ENCODE data around the gene GTSF1L. TPM values are rescaled to one million over a fixed set of nuclear protein-coding genes. Genes with fewer than 3 reads are reported as not detected.
A peak's percentile ranks its signal among the peaks of the same experiment; 100 is the strongest.

GTSF1L gene
- total RNA-seq, 4 donors from 2014 or later = not detected

- peak overlapping the region; percentile 79 to 84 (median 80) for H3K27ac ChIP-seq (replicated peaks in 1 of 4)
- H3K9me3 ChIP-seq = no peaks in the 10 kb centered on the region
- H3K4me3 ChIP-seq = no peak overlapping the region
- intact Hi-C loops (cut with DNase I) = loop anchor here (1.0 to 10.0 kb wide), 3 partner anchors 165 to 447 kb away; partner anchors contain the start of gene TOX2
- 16% methylated on average over 12 of the region's 23 CpGs for WGBS
- peaks cover 0 to 17% (median 0%) of the 10 kb centered on the region in 4 donors for H3K27me3 ChIP-seq
- peaks cover 6 to 34% (median 30%) of the 10 kb centered on the region in 4 donors for H3K4me1 ChIP-seq
- H3K36me3 ChIP-seq = no peaks in the 10 kb centered on the region
- TF ChIP-seq, protein P1, sequence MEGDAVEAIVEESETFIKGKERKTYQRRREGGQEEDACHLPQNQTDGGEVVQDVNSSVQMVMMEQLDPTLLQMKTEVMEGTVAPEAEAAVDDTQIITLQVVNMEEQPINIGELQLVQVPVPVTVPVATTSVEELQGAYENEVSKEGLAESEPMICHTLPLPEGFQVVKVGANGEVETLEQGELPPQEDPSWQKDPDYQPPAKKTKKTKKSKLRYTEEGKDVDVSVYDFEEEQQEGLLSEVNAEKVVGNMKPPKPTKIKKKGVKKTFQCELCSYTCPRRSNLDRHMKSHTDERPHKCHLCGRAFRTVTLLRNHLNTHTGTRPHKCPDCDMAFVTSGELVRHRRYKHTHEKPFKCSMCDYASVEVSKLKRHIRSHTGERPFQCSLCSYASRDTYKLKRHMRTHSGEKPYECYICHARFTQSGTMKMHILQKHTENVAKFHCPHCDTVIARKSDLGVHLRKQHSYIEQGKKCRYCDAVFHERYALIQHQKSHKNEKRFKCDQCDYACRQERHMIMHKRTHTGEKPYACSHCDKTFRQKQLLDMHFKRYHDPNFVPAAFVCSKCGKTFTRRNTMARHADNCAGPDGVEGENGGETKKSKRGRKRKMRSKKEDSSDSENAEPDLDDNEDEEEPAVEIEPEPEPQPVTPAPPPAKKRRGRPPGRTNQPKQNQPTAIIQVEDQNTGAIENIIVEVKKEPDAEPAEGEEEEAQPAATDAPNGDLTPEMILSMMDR (IDR thresholded peaks at IDR 0.05) = peak in 2 of 3 experiments; percentile 99
- TF ChIP-seq POLR2AphosphoS5 (IDR thresholded peaks at IDR 0.05) (peak in 1 of 2 donors; percentile 30), EP300 (IDR thresholded peaks at IDR 0.05) (no peak), POLR2A (IDR thresholded peaks at IDR 0.05; ENCODE audit: low read depth) (no peak)
- DNase-seq (ENCODE audit: extremely low spot score) = peak; percentile 94
Observed at GRCh38 chr20:43749734-43750294, 23.0 kb upstream of the GTSF1L start.

DNA sequence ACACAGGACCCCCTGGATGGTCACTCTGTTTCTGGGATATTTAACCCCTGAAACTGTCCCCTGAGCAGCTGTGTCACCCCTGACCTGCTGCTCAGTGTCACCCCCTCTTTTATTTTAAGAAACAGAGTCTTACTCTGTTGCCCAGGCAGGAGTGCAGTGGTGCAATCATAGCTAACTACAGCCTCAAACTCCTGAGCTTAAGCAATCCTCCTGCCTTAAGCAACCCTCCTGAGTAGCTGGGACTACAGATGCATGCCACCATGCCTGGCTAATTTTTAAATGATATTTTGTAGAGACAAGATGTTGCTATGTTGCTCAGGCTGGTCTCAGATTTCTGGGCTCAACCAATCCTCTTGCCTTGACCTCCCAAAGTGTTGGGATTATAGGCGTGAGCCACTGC lies 21.5 kb upstream of the GTSF1L start:
- intact Hi-C loops (cut with DNase I) = no loop called here
- peaks cover 0 to 28% (median 0%) of the 10 kb centered on the region in 4 donors for H3K27me3 ChIP-seq
- no peaks in the 10 kb centered on the region for H3K36me3 ChIP-seq
- H3K9me3 ChIP-seq = no peaks in the 10 kb centered on the region
- H3K4me1 ChIP-seq = peaks cover 6 to 34% (median 30%) of the 10 kb centered on the region in 4 donors
- no peak for TF ChIP-seq POLR2A (IDR thresholded peaks at IDR 0.05; ENCODE audit: low read depth)
- no peak for TF ChIP-seq EP300 (IDR thresholded peaks at IDR 0.05)
- TF ChIP-seq POLR2AphosphoS5 (IDR thresholded peaks at IDR 0.05) = no peak
- TF ChIP-seq, protein P1 (IDR thresholded peaks at IDR 0.05) = no peak
- no peak for DNase-seq (ENCODE audit: extremely low spot score)
- no peak overlapping the region for H3K4me3 ChIP-seq
- WGBS = 88% methylated on average over 1 of the region's 1 CpG
- no peak overlapping the region for H3K27ac ChIP-seq (replicated peaks in 1 of 4)

- H3K36me3 ChIP-seq = no peaks in the 10 kb centered on the region
- H3K27ac ChIP-seq (replicated peaks in 1 of 4) = no peak overlapping the region
- TF ChIP-seq POLR2AphosphoS5 (IDR thresholded peaks at IDR 0.05) = no peak
- no peak for TF ChIP-seq POLR2A (IDR thresholded peaks at IDR 0.05; ENCODE audit: low read depth)
- TF ChIP-seq, protein P1 (IDR thresholded peaks at IDR 0.05) = no peak
- no peak for TF ChIP-seq EP300 (IDR thresholded peaks at IDR 0.05)
- H3K4me1 ChIP-seq = peaks cover 6 to 21% (median 17%) of the 10 kb centered on the region in 4 donors
- no peaks in the 10 kb centered on the region for H3K9me3 ChIP-seq
- no peak for DNase-seq (ENCODE audit: extremely low spot score)
- WGBS = 54% methylated on average over 12 of the region's 12 CpGs
- peaks cover 0 to 29% (median 0%) of the 10 kb centered on the region in 4 donors for H3K27me3 ChIP-seq
- no peak overlapping the region for H3K4me3 ChIP-seq
- intact Hi-C loops (cut with DNase I) = no loop called here
Observed at GRCh38 chr20:43746344-43747137, 19.7 kb upstream of the GTSF1L start.

GRCh38 chr20:43744966-43745730 lies 18.3 kb upstream of the GTSF1L start:
- Histone ChIP-seq H3K36me3 (no peaks in the 10 kb centered on the region), H3K9me3 (no peaks in the 10 kb centered on the region), H3K4me1 (peaks cover 6 to 8% (median 7%) of the 10 kb centered on the region in 4 donors), H3K4me3 (no peak overlapping the region), H3K27ac (replicated peaks in 1 of 4) (no peak overlapping the region), H3K27me3 (peaks cover 0 to 29% (median 0%) of the 10 kb centered on the region in 4 donors)
- intact Hi-C loops (cut with DNase I) = no loop called here
- DNase-seq (ENCODE audit: extremely low spot score) = no peak
- TF ChIP-seq, protein P1 (IDR thresholded peaks at IDR 0.05) = no peak
- no peak for TF ChIP-seq POLR2AphosphoS5 (IDR thresholded peaks at IDR 0.05)
- TF ChIP-seq EP300 (IDR thresholded peaks at IDR 0.05) = no peak
- no peak for TF ChIP-seq POLR2A (IDR thresholded peaks at IDR 0.05; ENCODE audit: low read depth)
- 34% methylated on average over 12 of the region's 12 CpGs for WGBS
